SK-N-SH (cell line): ENCODE data around the gene CRIM1. TPM values are rescaled to one million over a fixed set of nuclear protein-coding genes. Genes with fewer than 3 reads are reported as not detected.

Experiments
- polyA plus RNA-seq, 3 experiments: library from polyadenylated mRNA; depleted of rRNA; stranded (reverse); fragments of >200 nt; gene quantifications; 2 replicates each; pipeline ENCODE4 v1.2.3, GENCODE V29; 2012

CRIM1 gene
- polyA plus RNA-seq, 1 of the 3 experiments (the other 2 are of a cell fraction): 244 TPM

Other genes starting within 250 kb of the CRIM1 start
- 37.2 and 41.4 TPM in 2 replicates for gene FEZ2, start 242.4 kb downstream of the CRIM1 start, polyA plus RNA-seq (2012; rRNA removed)